Prostate gland (tissue), 2 donors: ENCODE data around the gene ZC3H12A. TPM values are rescaled to one million over a fixed set of nuclear protein-coding genes. Genes with fewer than 3 reads are reported as not detected.

Experiments
- DNase-seq: peaks from one replicate; pipeline ENCODE4 v3.0.0-alpha.2; 2019; ENCODE audit warnings: low spot score
- H3K27ac ChIP-seq, 2 donors: fragments of 200-600 bp; sonication (generic); 2 replicates each; pipeline ENCODE4 v1.5.1; 2017 to 2019
- H3K27me3 ChIP-seq: fragments of 200-600 bp; sonication (generic); replicated peaks from 2 replicates; pipeline ENCODE4 v1.5.1; 2019; ENCODE audit not compliant: insufficient read depth
- H3K36me3 ChIP-seq, 2 donors: fragments of 200-600 bp; sonication (generic); 1 replicate in 1 of 2; 2 replicates in 1 of 2; pipeline versions ENCODE4 v1.5.1 to v1.8.1; 2017 to 2019
- H3K4me1 ChIP-seq: fragments of 200-600 bp; sonication (generic); replicated peaks from 2 replicates; pipeline ENCODE4 v1.5.1; 2019
- H3K4me3 ChIP-seq, 2 donors: fragments of 200-600 bp; sonication (generic); 2 replicates each; pipeline ENCODE4 v1.5.1; 2017 to 2019
- H3K9me3 ChIP-seq: fragments of 200-600 bp; sonication (generic); 2 replicates; pipeline ENCODE4 v1.5.1; 2017
- POLR2A ChIP-seq: fragments of 450-650 bp; IDR thresholded peaks from one replicate; pipeline ENCODE4 v1.6.1; 2016; ENCODE audit warnings: antibody characterized with exemption, mild to moderate bottlenecking
- POLR2AphosphoS5 ChIP-seq: sonication (generic); formaldehyde crosslinking; IDR thresholded peaks from one replicate; pipeline ENCODE4 v1.6.1; 2017; ENCODE audit warnings: antibody characterized with exemption
- WGBS: methylation state at CpG from one replicate; pipeline ENCODE4 v1.1.5; 2018; 5-methylcytosine and 5-hydroxymethylcytosine counted together
- intact Hi-C: fragments of 100-400 bp; cut with DNase I; formaldehyde crosslinking; loops from one replicate; pipeline ENCODE4 v1.14.2; 2022
- total RNA-seq, 2 donors: library from RNA; depleted of rRNA; stranded (reverse); fragments of >200 nt; gene quantifications; one replicate each; pipeline ENCODE4 v1.1.0, GENCODE V29; 2016
- TF ChIP-seq, protein P1 (sequence below), 4 experiments: fragments of 200-600 bp in 2 of 4; fragments of 450-650 bp in 2 of 4; sonication (generic) in 2 of 4; IDR thresholded peaks; 1 replicate in 3 of 4; 2 replicates in 1 of 4; pipeline ENCODE4 v1.5.1; 2016 to 2019; ENCODE audit warnings: antibody characterized with exemption in 4 of 4, mild to moderate bottlenecking in 2 of 4, moderate library complexity in 2 of 4

Gene ZC3H12A
- total RNA-seq, 2 donors from 2014 or later, result 74.4 to 97.1 TPM

DNA sequence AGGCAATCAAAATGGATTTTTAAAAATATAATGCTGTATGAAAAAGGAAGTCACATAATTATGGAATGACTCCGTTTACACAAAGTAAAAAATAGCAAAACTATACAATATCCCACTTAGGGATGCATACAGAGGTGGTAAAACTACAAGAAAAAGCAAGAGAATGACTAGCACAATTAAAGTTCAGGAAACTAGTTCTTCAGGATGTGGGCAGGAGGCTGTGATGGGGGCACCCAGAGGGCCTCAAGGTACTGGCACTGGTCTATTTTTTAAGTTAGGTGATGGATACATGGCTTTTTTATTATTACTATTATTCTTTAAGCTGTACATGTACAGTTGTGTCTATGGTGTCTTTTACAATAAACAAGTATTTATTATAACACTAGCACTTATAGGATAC, 1.4 kb upstream of the ZC3H12A start:
- no peaks in the 10 kb centered on the region for H3K9me3 ChIP-seq
- TF ChIP-seq, protein P1, sequence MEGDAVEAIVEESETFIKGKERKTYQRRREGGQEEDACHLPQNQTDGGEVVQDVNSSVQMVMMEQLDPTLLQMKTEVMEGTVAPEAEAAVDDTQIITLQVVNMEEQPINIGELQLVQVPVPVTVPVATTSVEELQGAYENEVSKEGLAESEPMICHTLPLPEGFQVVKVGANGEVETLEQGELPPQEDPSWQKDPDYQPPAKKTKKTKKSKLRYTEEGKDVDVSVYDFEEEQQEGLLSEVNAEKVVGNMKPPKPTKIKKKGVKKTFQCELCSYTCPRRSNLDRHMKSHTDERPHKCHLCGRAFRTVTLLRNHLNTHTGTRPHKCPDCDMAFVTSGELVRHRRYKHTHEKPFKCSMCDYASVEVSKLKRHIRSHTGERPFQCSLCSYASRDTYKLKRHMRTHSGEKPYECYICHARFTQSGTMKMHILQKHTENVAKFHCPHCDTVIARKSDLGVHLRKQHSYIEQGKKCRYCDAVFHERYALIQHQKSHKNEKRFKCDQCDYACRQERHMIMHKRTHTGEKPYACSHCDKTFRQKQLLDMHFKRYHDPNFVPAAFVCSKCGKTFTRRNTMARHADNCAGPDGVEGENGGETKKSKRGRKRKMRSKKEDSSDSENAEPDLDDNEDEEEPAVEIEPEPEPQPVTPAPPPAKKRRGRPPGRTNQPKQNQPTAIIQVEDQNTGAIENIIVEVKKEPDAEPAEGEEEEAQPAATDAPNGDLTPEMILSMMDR (IDR thresholded peaks at IDR 0.05), result no peak
- TF ChIP-seq POLR2AphosphoS5 (no peak), POLR2A (no peak)
- peak overlapping the region; percentile 89 to 94 for H3K4me3 ChIP-seq
- DNase-seq, result no peak
- H3K36me3 ChIP-seq, result peaks cover 0 to 11% of the 10 kb centered on the region in 2 donors
- intact Hi-C loops, result no loop called here
- H3K4me1 ChIP-seq, result peaks cover 14% of the 10 kb centered on the region
- H3K27ac ChIP-seq, result peak overlapping the region; percentile 94 to 97
- H3K27me3 ChIP-seq, result no peaks in the 10 kb centered on the region
- 84% methylated on average over 1 of the region's 1 CpG for WGBS

DNA sequence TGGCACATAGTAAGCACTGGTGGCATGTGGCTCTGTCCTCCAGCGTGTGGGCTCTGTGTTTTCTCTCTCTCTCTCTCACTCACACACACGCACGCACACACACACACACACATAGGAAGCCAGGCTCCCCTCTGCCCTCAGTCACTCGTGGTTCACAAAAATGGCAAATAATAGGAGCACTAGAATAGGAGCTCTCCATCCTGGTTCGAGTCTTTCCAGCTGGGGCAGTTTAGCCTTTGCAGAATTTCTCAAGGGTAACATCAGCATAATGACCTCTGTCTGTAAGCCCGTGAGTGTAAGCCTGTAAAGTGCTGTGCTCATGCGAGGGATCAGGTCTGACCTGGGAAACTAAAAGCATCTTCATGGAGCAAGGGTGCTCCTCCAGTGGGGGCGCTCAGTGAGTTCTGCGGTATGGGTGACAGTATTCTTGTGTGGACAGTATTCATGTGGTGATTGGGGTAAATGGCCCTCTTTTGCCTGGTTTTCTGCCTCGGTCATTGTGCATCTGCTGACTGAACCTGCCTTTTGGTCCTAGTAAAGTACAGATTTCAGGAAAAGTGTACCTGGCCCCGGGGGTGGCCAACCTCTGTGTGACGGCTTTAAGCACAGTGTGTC, 842 bp upstream of the ZC3H12A start:
- TF ChIP-seq, protein P1 (IDR thresholded peaks at IDR 0.05), result peak in 1 of 4 experiments; percentile 2
- TF ChIP-seq POLR2A, result no peak
- Histone ChIP-seq H3K4me3 (peak overlapping the region; percentile 89 to 94), H3K9me3 (no peaks in the 10 kb centered on the region), H3K27me3 (no peaks in the 10 kb centered on the region), H3K4me1 (peaks cover 14% of the 10 kb centered on the region), H3K27ac (peak overlapping the region; percentile 94 to 97), H3K36me3 (peaks cover 4 to 14% of the 10 kb centered on the region in 2 donors)
- WGBS, result 28% methylated on average over 12 of the region's 12 CpGs
- intact Hi-C loops, result no loop called here
- DNase-seq, result no peak

DNA sequence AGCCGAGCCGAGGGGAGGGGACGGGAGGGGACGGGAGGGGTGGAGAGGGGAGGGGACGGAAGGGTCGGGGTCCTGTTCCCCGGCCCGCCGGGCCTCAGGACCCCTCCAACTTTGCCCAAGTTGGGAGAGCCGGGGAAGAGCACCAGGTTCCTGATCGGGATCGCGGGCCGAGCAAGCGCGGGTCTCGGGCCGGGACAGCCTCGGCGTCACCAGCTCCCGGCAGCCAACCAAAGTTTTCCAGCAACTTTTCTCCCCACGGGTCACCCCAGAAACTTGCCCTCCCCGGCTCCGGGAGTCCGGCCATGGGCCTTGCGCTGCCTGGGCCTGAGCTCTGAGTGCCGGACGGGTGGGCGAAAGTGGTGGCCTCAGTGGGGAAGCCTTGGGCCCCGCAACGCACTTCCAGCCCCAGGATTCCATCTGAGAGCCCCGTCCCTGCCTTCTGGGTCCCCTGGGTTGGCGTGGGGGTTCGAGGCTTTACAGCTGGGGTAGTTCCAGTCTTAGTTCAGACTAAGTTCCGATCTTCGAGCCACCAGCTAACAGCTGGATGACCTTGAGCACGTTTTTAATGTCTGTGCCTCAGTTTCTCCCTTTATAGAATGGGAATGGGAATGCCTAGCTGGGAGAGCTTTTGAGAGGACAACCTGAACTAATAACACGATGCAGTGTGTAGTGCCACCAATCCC, 458 bp downstream of the ZC3H12A start:
- Histone ChIP-seq H3K27me3 (no peaks in the 10 kb centered on the region), H3K36me3 (peaks cover 7 to 16% of the 10 kb centered on the region in 2 donors), H3K9me3 (no peaks in the 10 kb centered on the region), H3K27ac (peak overlapping the region; percentile 94 to 97), H3K4me3 (peak overlapping the region; percentile 89 to 94), H3K4me1 (peaks cover 21% of the 10 kb centered on the region)
- 3% methylated on average over 36 of the region's 38 CpGs for WGBS
- intact Hi-C loops, result no loop called here
- no peak for DNase-seq
- TF ChIP-seq POLR2AphosphoS5, result no peak
- TF ChIP-seq, protein P1 (IDR thresholded peaks at IDR 0.05), result no peak
- TF ChIP-seq POLR2A, result no peak

DNA sequence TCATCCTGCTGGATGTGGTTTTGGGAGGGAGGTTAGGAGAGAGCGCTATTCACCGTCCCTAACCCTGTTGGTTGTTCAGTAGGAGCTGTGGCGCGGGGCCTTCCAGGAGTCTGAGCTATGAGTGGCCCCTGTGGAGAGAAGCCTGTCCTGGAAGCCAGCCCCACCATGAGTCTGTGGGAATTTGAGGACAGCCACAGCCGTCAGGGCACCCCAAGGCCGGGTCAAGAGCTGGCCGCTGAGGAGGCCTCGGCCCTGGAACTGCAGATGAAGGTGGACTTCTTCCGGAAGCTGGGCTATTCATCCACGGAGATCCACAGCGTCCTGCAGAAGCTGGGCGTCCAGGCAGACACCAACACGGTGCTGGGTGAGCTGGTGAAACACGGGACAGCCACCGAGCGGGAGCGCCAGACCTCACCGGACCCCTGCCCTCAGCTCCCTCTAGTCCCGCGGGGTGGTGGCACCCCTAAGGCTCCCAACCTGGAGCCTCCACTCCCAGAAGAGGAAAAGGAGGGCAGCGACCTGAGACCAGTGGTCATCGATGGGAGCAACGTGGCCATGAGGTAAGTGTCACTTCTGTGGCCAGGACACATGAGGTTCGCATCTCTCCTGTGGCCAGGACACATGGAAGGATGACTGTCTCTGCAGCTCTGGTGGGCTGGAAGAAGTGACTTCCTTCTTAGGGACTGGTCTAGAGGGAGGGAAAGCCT, 1.2 kb downstream of the ZC3H12A start:
- DNase-seq, result no peak
- peak overlapping the region; percentile 94 to 97 for H3K27ac ChIP-seq
- intact Hi-C loops, result no loop called here
- TF ChIP-seq POLR2AphosphoS5 (no peak), POLR2A (no peak)
- TF ChIP-seq, protein P1 (IDR thresholded peaks at IDR 0.05), result no peak
- peaks cover 12 to 17% of the 10 kb centered on the region in 2 donors for H3K36me3 ChIP-seq
- no peaks in the 10 kb centered on the region for H3K9me3 ChIP-seq
- 77% methylated on average over 24 of the region's 24 CpGs for WGBS
- H3K4me3 ChIP-seq, result peak overlapping the region; percentile 89 to 94
- peaks cover 28% of the 10 kb centered on the region for H3K4me1 ChIP-seq
- H3K27me3 ChIP-seq, result no peaks in the 10 kb centered on the region
